HL-60/S4 treated with phorbol 12-myristate 13-acetate at 8.2 ng/mL for 4 days and 3 days (cell line): ENCODE measurements around the gene IRS2.

Source experiments
- in situ Hi-C: fragments of 300-500 bp; cut with MboI; formaldehyde crosslinking; loops from 2 replicates; pipeline ENCODE4 v1.15.0; 2022; ENCODE audit warnings: low sequenced_read_pairs

The IRS2 gene

DNA sequence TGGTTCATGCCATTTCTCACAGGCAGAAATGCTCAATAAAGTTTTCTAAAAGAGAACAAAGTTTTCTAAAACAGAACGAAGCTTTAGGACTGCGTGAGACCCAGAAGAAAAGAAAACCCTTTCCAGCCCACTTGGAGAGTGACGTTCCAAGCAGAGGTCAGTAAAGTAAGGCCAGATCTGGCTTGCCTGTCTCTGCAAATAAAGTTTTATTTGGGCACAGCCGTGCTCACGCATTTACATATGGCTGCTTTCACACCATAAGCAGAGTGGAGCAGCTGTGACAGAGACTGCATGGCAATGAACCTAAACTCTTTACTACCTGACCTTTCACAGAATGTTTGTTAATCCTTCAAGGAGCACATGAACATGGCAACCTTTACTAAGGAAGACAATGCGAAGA is 23.6 kb downstream of the IRS2 start:
- in situ Hi-C loops: loop anchor here (25.0 kb wide), 1 partner anchor 350 kb away; no protein-coding TSS in a partner anchor

GRCh38 chr13:109761695-109762094 is 24.7 kb downstream of the IRS2 start:
- in situ Hi-C loops: loop anchor here (25.0 kb wide), 1 partner anchor 351 kb away; no protein-coding TSS in a partner anchor

DNA sequence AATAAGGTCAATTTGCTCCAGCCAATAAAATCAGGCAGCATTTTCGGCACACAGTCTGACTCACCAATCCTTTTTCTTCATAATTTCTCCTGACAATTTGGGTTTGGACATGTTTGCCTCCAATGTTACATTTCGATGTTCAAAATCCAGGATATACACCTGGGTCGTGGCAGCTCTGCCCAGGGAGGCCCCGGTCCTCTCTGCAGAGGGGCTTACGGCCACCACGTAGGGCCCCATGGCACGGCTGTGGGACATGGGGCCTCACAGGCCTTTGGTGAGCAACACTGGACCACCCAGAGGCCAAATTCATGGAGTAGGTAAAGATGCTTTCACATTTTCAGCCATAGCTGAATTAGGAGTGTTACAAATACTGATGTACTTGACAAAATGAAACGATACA is 25.4 kb downstream of the IRS2 start:
- in situ Hi-C loops: loop anchor here (25.0 kb wide), 1 partner anchor 351 kb away; no protein-coding TSS in a partner anchor

DNA sequence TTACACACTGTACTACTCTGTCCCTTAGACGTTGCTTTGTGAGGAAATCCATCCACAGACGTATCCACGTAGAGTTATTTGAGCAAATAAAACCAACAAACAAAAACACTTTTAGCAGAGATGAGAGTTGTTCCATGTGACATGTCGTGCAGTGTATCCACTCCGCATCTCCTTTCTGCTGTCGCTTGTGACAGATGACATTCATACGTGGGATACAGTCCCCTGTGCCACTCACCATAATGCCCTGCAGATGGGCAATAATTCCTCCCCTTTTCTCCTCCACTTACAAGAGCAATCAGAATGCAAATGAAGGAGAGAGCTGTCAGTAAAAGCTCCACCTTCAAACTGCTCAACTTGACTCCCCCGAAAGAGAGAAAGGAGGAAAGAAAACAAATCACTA is 26.0 kb downstream of the IRS2 start:
- in situ Hi-C loops: loop anchor here (25.0 kb wide), 1 partner anchor 352 kb away; no protein-coding TSS in a partner anchor

DNA sequence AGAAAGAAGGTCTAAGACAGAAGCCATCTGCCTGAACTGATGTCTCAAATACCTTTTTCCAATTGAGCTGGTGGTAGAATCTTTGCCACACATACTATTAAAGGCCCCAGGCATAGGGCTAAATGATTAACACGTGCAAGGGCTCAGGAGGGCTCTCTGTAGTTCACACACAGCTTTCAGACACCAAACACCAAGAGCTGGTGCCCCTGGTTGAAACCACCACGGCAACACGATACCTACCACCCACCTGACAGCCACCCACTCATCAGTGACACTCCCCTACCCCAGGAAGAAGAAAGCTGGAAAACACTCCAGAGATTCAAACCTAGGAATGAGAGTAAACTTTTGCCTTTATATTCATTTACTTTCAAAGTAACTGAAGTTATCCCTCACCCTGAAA is 26.8 kb downstream of the IRS2 start:
- in situ Hi-C loops: loop anchor here (25.0 kb wide), 1 partner anchor 353 kb away; no protein-coding TSS in a partner anchor

DNA sequence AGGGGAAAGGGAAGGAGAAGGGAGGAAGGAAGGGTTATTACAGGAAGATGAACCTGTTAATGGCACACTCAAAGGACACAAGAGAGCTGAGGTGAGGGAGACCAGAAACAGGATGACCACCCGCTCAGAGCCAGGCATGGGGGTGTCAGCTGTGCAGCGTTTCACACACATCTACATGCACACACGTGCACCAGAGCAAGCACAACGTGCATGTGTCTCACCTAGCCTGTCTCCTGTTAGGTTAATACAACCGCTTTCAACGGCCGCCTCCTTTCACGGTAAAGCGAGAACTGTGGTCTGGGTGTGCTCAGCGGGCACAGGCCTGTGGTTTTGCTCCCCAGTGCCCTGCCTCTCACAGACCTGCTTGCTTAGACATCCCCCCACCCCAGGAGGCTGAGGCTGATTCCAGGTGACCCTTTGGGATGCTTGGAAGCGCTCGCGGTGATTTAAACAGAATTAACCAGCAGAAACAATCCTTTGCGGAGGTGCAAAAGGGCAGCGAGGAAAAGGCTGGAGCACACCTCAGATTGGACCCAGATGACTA is 27.4 kb downstream of the IRS2 start:
- in situ Hi-C loops: loop anchor here (25.0 kb wide), 1 partner anchor 353 kb away; no protein-coding TSS in a partner anchor

DNA sequence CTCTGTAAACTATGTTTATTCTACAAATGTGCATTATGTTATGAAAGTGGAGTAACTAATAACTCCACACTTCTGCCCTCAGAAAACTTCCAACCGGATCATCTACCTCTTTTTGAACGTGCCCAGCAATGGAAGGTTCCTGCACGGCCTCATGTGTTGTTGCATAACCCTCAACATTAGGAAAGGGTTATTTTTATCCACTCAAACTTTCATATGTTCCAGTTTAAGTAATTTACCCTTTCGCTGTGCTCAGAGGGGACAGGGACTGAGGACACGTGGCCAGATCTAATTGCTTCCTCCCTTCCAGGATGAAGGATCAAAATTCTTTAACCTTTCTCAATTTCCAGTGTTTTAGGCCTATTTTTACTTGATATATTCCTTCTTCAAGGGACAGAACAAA is 29.6 kb downstream of the IRS2 start:
- in situ Hi-C loops: loop anchor here (25.0 kb wide), 1 partner anchor 356 kb away; no protein-coding TSS in a partner anchor

DNA sequence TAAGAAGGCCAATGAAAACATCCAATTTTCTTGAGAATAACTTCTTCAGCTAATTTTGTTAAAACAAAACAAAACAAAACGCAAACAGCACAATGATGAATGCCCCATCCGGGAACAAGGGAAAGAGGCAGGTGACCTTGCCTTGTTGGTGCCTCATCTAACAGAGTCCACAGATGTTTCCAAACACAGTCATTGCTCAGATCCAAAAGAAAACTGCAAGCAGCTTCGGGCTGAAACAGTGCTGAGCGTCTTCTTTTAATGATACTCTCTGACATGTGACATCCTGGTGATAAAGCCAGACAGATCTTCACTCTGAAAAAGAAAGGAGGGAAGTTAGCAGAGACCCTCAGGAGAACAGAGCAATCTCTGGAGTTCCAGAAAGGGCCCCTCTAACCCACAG is 30.4 kb downstream of the IRS2 start:
- in situ Hi-C loops: loop anchor here (25.0 kb wide), 1 partner anchor 356 kb away; no protein-coding TSS in a partner anchor

GRCh38 chr13:109755551-109755950 is 30.8 kb downstream of the IRS2 start:
- in situ Hi-C loops: loop anchor here (25.0 kb wide), 1 partner anchor 357 kb away; no protein-coding TSS in a partner anchor

DNA sequence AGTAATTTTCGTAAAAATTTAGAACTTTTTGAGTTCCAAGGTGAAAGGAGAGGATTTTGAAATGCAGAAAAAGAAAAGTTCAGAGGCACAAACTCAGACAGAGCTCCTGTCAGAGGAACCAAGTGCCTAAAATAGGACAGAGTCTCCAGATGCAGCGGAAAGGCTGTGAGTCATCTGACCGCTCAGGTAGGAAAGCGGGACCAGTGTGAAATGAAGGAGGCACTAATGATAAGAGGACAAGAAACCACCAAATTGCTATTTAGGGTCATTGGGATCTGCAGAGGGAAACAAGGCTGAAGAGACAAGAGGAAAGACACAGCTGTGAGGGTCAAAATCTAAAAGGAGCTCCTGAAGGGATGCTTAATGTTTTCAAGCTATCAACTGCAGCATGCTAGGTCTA is 34.9 kb downstream of the IRS2 start:
- in situ Hi-C loops: loop anchor here (25.0 kb wide), 1 partner anchor 361 kb away; no protein-coding TSS in a partner anchor

DNA sequence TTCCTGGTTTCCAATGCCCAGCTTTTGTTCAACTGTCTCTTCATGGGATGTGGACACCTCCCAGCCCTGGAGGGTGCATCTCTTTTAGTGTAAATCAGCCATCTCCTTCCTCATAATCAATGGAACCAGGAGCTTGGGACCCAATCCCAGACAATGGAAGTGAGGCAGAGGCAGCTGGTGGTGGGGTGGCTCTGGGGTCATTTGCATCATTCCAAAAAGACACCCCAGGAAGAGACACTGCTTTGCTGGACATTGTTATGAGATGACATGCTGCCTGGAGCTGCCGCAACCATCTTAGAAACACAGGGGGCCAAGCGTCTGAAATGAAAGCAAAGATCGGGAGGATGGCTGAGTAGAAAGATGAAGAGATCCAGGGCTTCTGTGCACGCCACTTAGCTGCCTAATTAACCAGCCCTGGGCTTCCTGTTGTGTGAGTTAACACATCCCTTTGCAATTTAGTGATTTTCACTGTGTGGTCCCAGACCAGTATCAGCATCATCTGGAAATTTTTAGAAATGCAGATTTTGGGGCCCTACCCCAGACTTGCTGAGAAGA is 36.1 kb downstream of the IRS2 start:
- in situ Hi-C loops: loop anchor here (25.0 kb wide), 1 partner anchor 362 kb away; no protein-coding TSS in a partner anchor

DNA sequence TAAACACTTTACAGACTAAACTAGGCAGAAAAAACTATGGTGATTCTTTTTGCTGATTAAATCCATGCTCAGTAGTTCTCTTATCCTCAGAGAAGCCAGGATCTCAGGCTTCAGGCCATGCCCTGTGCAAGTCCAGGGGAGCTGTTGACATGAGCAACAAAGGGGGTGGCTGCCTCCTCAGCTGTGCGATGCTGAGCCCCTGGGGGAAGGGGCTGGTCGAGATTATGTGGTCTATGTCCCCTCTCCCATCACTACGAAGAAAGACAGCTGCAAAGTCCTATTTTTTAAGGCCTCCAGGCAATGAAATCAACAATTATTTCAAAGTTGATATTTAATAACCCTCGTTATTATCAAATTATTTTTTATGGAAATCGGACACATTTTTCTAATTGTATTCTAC is 37.0 kb downstream of the IRS2 start:
- in situ Hi-C loops: no loop called here

DNA sequence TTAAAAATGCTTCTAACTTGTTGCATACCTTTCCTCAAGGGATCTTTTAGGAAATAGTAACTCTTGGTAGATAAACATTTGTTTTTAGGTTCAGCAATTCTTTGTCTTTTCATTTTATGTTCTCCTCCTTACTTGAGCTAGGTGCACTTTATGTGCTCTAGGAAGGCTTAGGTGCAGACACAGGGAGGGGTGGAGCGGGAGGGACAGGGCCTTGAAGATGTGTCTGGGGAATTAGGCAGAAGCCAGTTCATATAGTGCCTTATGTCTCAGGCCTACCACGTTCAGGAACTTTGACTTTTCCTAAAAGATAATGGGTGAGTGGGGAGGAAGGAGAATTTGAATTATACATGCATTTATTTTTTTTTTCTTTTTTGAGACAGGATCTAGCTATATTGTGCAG is 37.7 kb downstream of the IRS2 start:
- in situ Hi-C loops: no loop called here

- in situ Hi-C loops: no loop called here
Measured at GRCh38 chr13:109747524-109747923, 38.9 kb downstream of the IRS2 start.

DNA sequence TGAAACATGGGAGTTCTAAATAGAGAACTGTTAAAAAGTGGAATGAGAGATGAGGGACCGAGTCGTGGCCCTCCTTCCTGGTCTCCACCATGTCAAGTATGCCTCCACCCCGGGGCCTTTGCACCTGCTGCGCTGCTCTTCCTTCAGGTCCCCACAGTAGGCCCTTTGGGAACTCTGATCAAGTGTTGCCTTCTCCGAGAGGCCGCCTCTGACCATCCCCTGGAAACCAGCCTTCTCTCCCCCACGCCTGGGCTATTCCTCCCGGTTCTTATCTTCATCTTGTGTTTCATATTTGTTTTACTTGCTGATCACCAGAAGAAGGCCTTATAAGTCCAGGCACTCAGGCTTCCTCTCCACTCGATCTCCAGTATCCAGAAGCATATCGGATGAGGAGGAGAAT is 40.0 kb downstream of the IRS2 start:
- in situ Hi-C loops: no loop called here

- in situ Hi-C loops: no loop called here
Measured at GRCh38 chr13:109745702-109746101, 40.7 kb downstream of the IRS2 start.

- in situ Hi-C loops: no loop called here
Measured at GRCh38 chr13:109745060-109745459, 41.3 kb downstream of the IRS2 start.

GRCh38 chr13:109744512-109745051 is 41.8 kb downstream of the IRS2 start:
- in situ Hi-C loops: no loop called here

GRCh38 chr13:109743706-109744453 is 42.5 kb downstream of the IRS2 start:
- in situ Hi-C loops: no loop called here

GRCh38 chr13:109741966-109742365 is 44.4 kb downstream of the IRS2 start:
- in situ Hi-C loops: no loop called here

DNA sequence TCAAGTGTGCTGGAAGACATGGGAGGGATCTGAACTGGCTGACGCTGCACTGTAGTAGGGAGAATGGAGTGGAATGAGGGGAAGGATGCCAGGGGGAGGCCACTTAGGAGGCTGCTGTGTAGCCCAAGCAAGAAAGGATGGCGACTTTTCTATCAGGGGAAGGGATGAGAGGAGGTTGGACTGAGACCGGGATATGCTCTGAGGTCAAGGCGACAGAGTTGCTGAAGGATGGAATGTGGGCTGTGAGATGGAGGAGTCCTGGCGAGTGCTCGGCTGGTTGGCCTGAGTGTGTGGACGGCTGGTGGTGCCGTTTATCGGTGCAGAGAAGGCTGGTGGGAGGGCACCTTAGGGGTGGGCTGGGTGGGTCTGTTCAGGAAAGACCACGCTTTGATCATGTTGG is 45.7 kb downstream of the IRS2 start:
- in situ Hi-C loops: no loop called here
